ENCODE results near the gene GALNT17.

DNA sequence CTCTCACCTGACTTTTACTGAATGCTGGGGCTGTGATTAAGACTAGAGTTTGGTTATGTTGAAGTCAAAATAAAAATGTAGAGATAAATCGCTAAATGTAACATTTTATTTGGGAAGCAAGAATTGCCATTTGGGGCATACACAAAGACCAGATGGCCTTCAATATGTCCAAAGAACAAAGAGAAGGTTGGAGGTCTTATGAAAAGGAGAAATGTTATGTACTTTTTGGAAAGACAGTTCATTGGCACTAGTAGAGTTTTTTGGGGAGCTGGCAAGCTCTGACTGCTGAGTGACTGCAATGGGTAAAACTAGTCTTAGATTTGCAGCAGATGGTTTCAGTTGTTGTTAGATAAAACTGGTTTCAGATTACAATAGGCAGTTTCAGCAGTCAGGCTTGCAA lies 35.6 kb upstream of the GALNT17 start:
- no peak for TF ChIP-seq POLR2A (IDR thresholded peaks at IDR 0.05; ENCODE audit: low read depth, low read length)
- TF ChIP-seq POLR2AphosphoS5 (IDR thresholded peaks at IDR 0.05; ENCODE audit: low read depth, low read length), result no peak
- TF ChIP-seq TAF1 (IDR thresholded peaks at IDR 0.05; ENCODE audit: low read depth, low read length), result no peak
- TF ChIP-seq POU2F2 (IDR thresholded peaks at IDR 0.05; ENCODE audit: low read depth, low read length), result no peak
